GM19397 (cell line): ENCODE results near the gene SMURF1.

ENCODE experiments used
- ATAC-seq: cut with Tn5 transposase; IDR thresholded peaks from one replicate; pipeline ENCODE4 v1.9.1; 2021; ENCODE audit warnings: mild to moderate bottlenecking, moderate library complexity; ENCODE audit not compliant: unreplicated experiment

SMURF1 gene

GRCh38 chr7:99032928-99033327, 111.0 kb downstream of the SMURF1 start:
- ATAC-seq: no peak

- ATAC-seq: no peak
Observed at GRCh38 chr7:99031496-99031895, 112.4 kb downstream of the SMURF1 start.

- no peak for ATAC-seq
Observed at GRCh38 chr7:99030951-99031350, 113.0 kb downstream of the SMURF1 start.

- no peak for ATAC-seq
Observed at GRCh38 chr7:99030457-99030856, 113.5 kb downstream of the SMURF1 start.

GRCh38 chr7:99029466-99030435, 114.2 kb downstream of the SMURF1 start:
- ATAC-seq: no peak

- ATAC-seq: no peak
Observed at GRCh38 chr7:99028261-99028973, 115.5 kb downstream of the SMURF1 start.

GRCh38 chr7:99027841-99028240, 116.1 kb downstream of the SMURF1 start:
- ATAC-seq: no peak

- no peak for ATAC-seq
Observed at GRCh38 chr7:99027241-99027640, 116.7 kb downstream of the SMURF1 start.

- no peak for ATAC-seq
Observed at GRCh38 chr7:99024066-99024465, 119.8 kb downstream of the SMURF1 start.

- ATAC-seq: no peak
Observed at GRCh38 chr7:99021941-99022560, 121.9 kb downstream of the SMURF1 start.

- ATAC-seq: no peak
Observed at GRCh38 chr7:99020413-99020715, 123.5 kb downstream of the SMURF1 start.

GRCh38 chr7:99019523-99020412, 124.1 kb downstream of the SMURF1 start:
- no peak for ATAC-seq

GRCh38 chr7:99016196-99016595, 127.7 kb downstream of the SMURF1 start:
- ATAC-seq: no peak

GRCh38 chr7:99014113-99014985, 129.6 kb downstream of the SMURF1 start:
- ATAC-seq: no peak

- ATAC-seq: no peak
Observed at GRCh38 chr7:99013266-99014112, 130.4 kb downstream of the SMURF1 start.

- ATAC-seq: no peak
Observed at GRCh38 chr7:99012722-99013121, 131.2 kb downstream of the SMURF1 start.

GRCh38 chr7:99011706-99012404, 132.1 kb downstream of the SMURF1 start:
- ATAC-seq: no peak

GRCh38 chr7:99011341-99011705, 132.6 kb downstream of the SMURF1 start:
- no peak for ATAC-seq
